Stimulated activated CD4-positive, alpha-beta T cell treated with anti-CD3 and anti-CD28 coated beads, TNF-alpha, amount 100 ng/mL, for 4 hours (primary cell): ENCODE results near the gene SLC46A1.

Experiments used
- DNase-seq, 3 experiments: peaks; one replicate each; pipeline ENCODE4 v3.0.0-alpha.2; 2020; ENCODE audit warnings: low read depth in 3 of 3

SLC46A1 gene

GRCh38 chr17:28381141-28381825 is 24.7 kb downstream of the SLC46A1 start:
- DNase-seq, result no peak

GRCh38 chr17:28379814-28380801 is 25.9 kb downstream of the SLC46A1 start:
- DNase-seq, result no peak

- DNase-seq, result no peak
Measured at GRCh38 chr17:28372945-28373274, 33.1 kb downstream of the SLC46A1 start.

GRCh38 chr17:28372203-28372944 is 33.6 kb downstream of the SLC46A1 start:
- DNase-seq, result no peak

- peak; percentile 67 to 73 (median 73) for DNase-seq
Measured at GRCh38 chr17:28371245-28372202, 34.5 kb downstream of the SLC46A1 start, which contains the start of gene SARM1. Gene SARM1 (plus strand): TSS chr17:28371694. CDS start chr17:28372033, 339 bp downstream.

- DNase-seq, result no peak
Measured at GRCh38 chr17:28370744-28371103, 35.3 kb downstream of the SLC46A1 start.

GRCh38 chr17:28370035-28370743 is 35.8 kb downstream of the SLC46A1 start, which contains the start of gene VTN:
Gene VTN (minus strand): TSS chr17:28370307. CDS start chr17:28370203, 104 bp downstream.
- no peak for DNase-seq

GRCh38 chr17:28369684-28370034 is 36.4 kb downstream of the SLC46A1 start:
- no peak for DNase-seq

- no peak for DNase-seq
Measured at GRCh38 chr17:28368915-28369683, 36.9 kb downstream of the SLC46A1 start.

- DNase-seq, result no peak
Measured at GRCh38 chr17:28368306-28368831, 37.6 kb downstream of the SLC46A1 start.

GRCh38 chr17:28367641-28368305 is 38.2 kb downstream of the SLC46A1 start:
- DNase-seq, result no peak

- no peak for DNase-seq
Measured at GRCh38 chr17:28366605-28367004, 39.4 kb downstream of the SLC46A1 start.

GRCh38 chr17:28365487-28365886 is 40.5 kb downstream of the SLC46A1 start:
- DNase-seq, result no peak

- no peak for DNase-seq
Measured at GRCh38 chr17:28364665-28365363, 41.2 kb downstream of the SLC46A1 start, which contains the start of gene SEBOX. Gene SEBOX (minus strand): TSS chr17:28365199. CDS start chr17:28365151, 48 bp downstream.

GRCh38 chr17:28363776-28364650 is 42.0 kb downstream of the SLC46A1 start:
- DNase-seq, result no peak

- DNase-seq, result no peak
Measured at GRCh38 chr17:28363186-28363585, 42.8 kb downstream of the SLC46A1 start.

- no peak for DNase-seq
Measured at GRCh38 chr17:28357901-28358197, 48.2 kb downstream of the SLC46A1 start.
